CD14-positive monocyte (primary cell): Measurements from ENCODE around the gene CD276. TPM values are rescaled to one million over a fixed set of nuclear protein-coding genes. Genes with fewer than 3 reads are reported as not detected.

ENCODE experiments used
- DNase-seq, 3 donors: peaks; one replicate each; pipeline ENCODE4 v3.0.0-alpha.2; 2011 to 2022
- H2AFZ ChIP-seq: 2 replicates; pipeline ENCODE4 v1.6.0; 2012; ENCODE audit warnings: mild to moderate bottlenecking, low read depth, low read length, inconsistent platforms; ENCODE audit not compliant: insufficient read depth, poor library complexity, severe bottlenecking
- H3K27ac ChIP-seq, 2 donors: 1 replicate in 1 of 2; 2 replicates in 1 of 2; pipeline ENCODE4 v1.5.1; 2012 to 2013; ENCODE audit warnings: low read length in 2 of 2, control low read depth in 1 of 2, inconsistent platforms in 1 of 2, low read depth in 1 of 2, mild to moderate bottlenecking in 1 of 2
- H3K27me3 ChIP-seq, 2 donors: one replicate each; pipeline versions ENCODE4 v1.6.0 to v1.6.1; 2011 to 2013; ENCODE audit warnings: low read length in 2 of 2; ENCODE audit not compliant: control insufficient read depth in 2 of 2, insufficient read depth in 2 of 2
- H3K36me3 ChIP-seq, 2 donors: replicated peaks in 1 of 2; 1 replicate in 1 of 2; 2 replicates in 1 of 2; pipeline versions ENCODE4 v1.5.1 to v1.6.1; 2012 to 2013; ENCODE audit warnings: low read length in 2 of 2, control low read depth in 1 of 2, inconsistent platforms in 1 of 2, mild to moderate bottlenecking in 1 of 2; ENCODE audit not compliant: insufficient read depth in 2 of 2, control insufficient read depth in 1 of 2
- H3K4me1 ChIP-seq, 2 donors: 1 replicate in 1 of 2; 2 replicates in 1 of 2; pipeline versions ENCODE4 v1.5.1 to v1.6.1; 2012 to 2013; ENCODE audit warnings: low read length in 2 of 2, control low read depth in 1 of 2, inconsistent platforms in 1 of 2, mild to moderate bottlenecking in 1 of 2, moderate library complexity in 1 of 2; ENCODE audit not compliant: insufficient read depth in 2 of 2, control insufficient read depth in 1 of 2
- H3K4me2 ChIP-seq: replicated peaks from 2 replicates; pipeline ENCODE3; 2012; ENCODE audit warnings: low read length, moderate library complexity, mild to moderate bottlenecking; ENCODE audit not compliant: poor library complexity, severe bottlenecking; ENCODE audit errors: extremely low read depth
- H3K4me3 ChIP-seq, 3 experiments: fragments of 200-600 bp in 1 of 3; sonication (generic) in 1 of 3; replicated peaks in 1 of 3; 1 replicate in 2 of 3; 2 replicates in 1 of 3; pipeline ENCODE4 v1.5.1; 2011 to 2013; ENCODE audit warnings: low read length in 3 of 3, mild to moderate bottlenecking in 3 of 3, control low read depth in 2 of 3, low read depth in 2 of 3, inconsistent platforms in 1 of 3, moderate library complexity in 1 of 3
- H3K79me2 ChIP-seq: 2 replicates; pipeline ENCODE4 v1.6.0; 2012; ENCODE audit warnings: mild to moderate bottlenecking, control low read depth, inconsistent platforms, low read length, moderate library complexity; ENCODE audit not compliant: insufficient read depth
- H3K9ac ChIP-seq: 2 replicates; pipeline ENCODE4 v1.6.0; 2017; ENCODE audit warnings: low read length, mild to moderate bottlenecking; ENCODE audit not compliant: insufficient read depth, poor library complexity, severe bottlenecking
- H3K9me3 ChIP-seq, 2 donors: replicated peaks in 1 of 2; 1 replicate in 1 of 2; 2 replicates in 1 of 2; pipeline versions ENCODE4 v1.5.1 to v1.6.1; 2012 to 2013; ENCODE audit warnings: low read length in 2 of 2, control low read depth in 1 of 2; ENCODE audit not compliant: control insufficient read depth in 1 of 2, insufficient read depth in 1 of 2
- H4K20me1 ChIP-seq: 2 replicates; pipeline ENCODE4 v1.6.0; 2012; ENCODE audit warnings: mild to moderate bottlenecking, low read length, control low read depth, moderate library complexity; ENCODE audit not compliant: insufficient read depth
- H3K27ac Mint-ChIP-seq, 7 donors: one replicate each; pipeline ENCODE4 v1.8.0; 2020; ENCODE audit warnings: mild to moderate bottlenecking in 7 of 7, mixed read lengths in 7 of 7, moderate library complexity in 6 of 7, inconsistent platforms in 2 of 7
- H3K27me3 Mint-ChIP-seq, 3 donors: one replicate each; pipeline ENCODE4 v1.8.0; 2021 to 2022; ENCODE audit warnings: low read depth in 3 of 3, mild to moderate bottlenecking in 3 of 3, mixed read lengths in 3 of 3, moderate library complexity in 3 of 3, inconsistent platforms in 1 of 3
- H3K36me3 Mint-ChIP-seq, 2 donors: one replicate each; pipeline ENCODE4 v1.8.0; 2020; ENCODE audit warnings: mixed read lengths in 2 of 2, inconsistent platforms in 1 of 2, mild to moderate bottlenecking in 1 of 2
- H3K4me1 Mint-ChIP-seq: one replicate; pipeline ENCODE4 v1.8.0; 2020; ENCODE audit warnings: mild to moderate bottlenecking, mixed read lengths
- H3K4me3 Mint-ChIP-seq, 2 donors: one replicate each; pipeline ENCODE4 v1.8.0; 2020; ENCODE audit warnings: mild to moderate bottlenecking in 2 of 2, mixed read lengths in 2 of 2, moderate library complexity in 1 of 2
- H3K9me3 Mint-ChIP-seq, 7 donors: one replicate each; pipeline ENCODE4 v1.8.0; 2020 to 2022; ENCODE audit warnings: mixed read lengths in 7 of 7, mild to moderate bottlenecking in 6 of 7, moderate library complexity in 6 of 7, inconsistent platforms in 2 of 7
- WGBS: methylation state at CpG from one replicate; pipeline ENCODE4 v1.1.5; 2013; ENCODE audit warnings: missing lambda C conversion rate; ENCODE audit not compliant: insufficient coverage; 5-methylcytosine and 5-hydroxymethylcytosine counted together
- intact Hi-C, 2 donors: fragments of 100-400 bp; cut with micrococcal nuclease; formaldehyde crosslinking; loops; one replicate each; pipeline versions ENCODE4 v1.15.0 to v1.15.1; 2023
- polyA plus RNA-seq, 3 donors: library from polyadenylated mRNA; depleted of rRNA in 1 of 3; unstranded in 2 of 3; stranded (reverse) in 1 of 3; fragments of 300-500 nt in 2 of 3; fragments of >200 nt in 1 of 3; fragmentation: Illumina TruSeq in 2 of 3; gene quantifications; 1 replicate in 2 of 3; 2 replicates in 1 of 3; pipeline ENCODE4 v1.2.3, GENCODE V29; 2012 to 2021
- TF ChIP-seq, protein P1 (sequence below): fragments of 200-600 bp; IDR thresholded peaks from one replicate; pipeline ENCODE4 v1.8.0; 2022; ENCODE audit warnings: antibody characterized with exemption, mild to moderate bottlenecking

CD276 gene
- polyA plus RNA-seq, 3 donors: 0.52 to 0.72 (median 0.64) TPM

DNA sequence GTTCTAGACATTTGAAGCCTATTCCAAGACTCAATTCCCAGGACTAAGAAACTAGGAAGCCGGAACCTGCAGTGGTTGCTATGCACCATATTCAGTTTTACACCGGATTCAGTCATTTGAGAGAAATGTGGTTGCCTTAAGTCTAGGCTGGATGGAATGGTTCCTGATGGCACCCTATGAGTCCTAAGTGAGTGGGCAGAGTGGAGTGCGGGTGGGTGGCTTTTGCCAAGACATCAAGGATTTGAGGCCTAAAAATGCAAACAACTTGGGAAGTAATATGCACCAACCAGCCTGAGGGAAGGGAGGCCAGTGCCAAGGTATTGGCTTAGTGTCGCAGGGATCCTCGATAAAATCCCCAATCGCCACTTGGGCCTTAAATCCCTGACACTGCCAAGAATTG is 4.2 kb upstream of the CD276 start:
- H3K27me3 ChIP-seq: peaks cover 16 to 28% of the 10 kb centered on the region in 2 donors
- Mint-ChIP-seq H3K4me1 (peaks cover 9% of the 10 kb centered on the region), H3K36me3 (peaks cover under 1 to 2% of the 10 kb centered on the region in 2 donors), H3K9me3 (peaks cover 0 to 12% (median 4%) of the 10 kb centered on the region in 7 donors), H3K27ac (no peak overlapping the region), H3K4me3 (no peak overlapping the region), H3K27me3 (peaks cover 40 to 50% (median 43%) of the 10 kb centered on the region in 3 donors)
- H4K20me1 ChIP-seq: no peaks in the 10 kb centered on the region
- no peaks in the 10 kb centered on the region for H3K36me3 ChIP-seq
- H3K4me2 ChIP-seq: no peak overlapping the region
- 95% methylated on average over 3 of the region's 6 CpGs for WGBS
- TF ChIP-seq, protein P1, sequence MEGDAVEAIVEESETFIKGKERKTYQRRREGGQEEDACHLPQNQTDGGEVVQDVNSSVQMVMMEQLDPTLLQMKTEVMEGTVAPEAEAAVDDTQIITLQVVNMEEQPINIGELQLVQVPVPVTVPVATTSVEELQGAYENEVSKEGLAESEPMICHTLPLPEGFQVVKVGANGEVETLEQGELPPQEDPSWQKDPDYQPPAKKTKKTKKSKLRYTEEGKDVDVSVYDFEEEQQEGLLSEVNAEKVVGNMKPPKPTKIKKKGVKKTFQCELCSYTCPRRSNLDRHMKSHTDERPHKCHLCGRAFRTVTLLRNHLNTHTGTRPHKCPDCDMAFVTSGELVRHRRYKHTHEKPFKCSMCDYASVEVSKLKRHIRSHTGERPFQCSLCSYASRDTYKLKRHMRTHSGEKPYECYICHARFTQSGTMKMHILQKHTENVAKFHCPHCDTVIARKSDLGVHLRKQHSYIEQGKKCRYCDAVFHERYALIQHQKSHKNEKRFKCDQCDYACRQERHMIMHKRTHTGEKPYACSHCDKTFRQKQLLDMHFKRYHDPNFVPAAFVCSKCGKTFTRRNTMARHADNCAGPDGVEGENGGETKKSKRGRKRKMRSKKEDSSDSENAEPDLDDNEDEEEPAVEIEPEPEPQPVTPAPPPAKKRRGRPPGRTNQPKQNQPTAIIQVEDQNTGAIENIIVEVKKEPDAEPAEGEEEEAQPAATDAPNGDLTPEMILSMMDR: no peak
- no peak for DNase-seq
- H2AFZ ChIP-seq: no peak overlapping the region
- H3K9ac ChIP-seq: no peak overlapping the region
- intact Hi-C loops: no loop called here
- H3K27ac ChIP-seq: no peak overlapping the region
- no peak overlapping the region for H3K4me3 ChIP-seq
- H3K4me1 ChIP-seq: peaks cover 8 to 10% of the 10 kb centered on the region in 2 donors
- no peaks in the 10 kb centered on the region for H3K79me2 ChIP-seq
- H3K9me3 ChIP-seq: no peaks in the 10 kb centered on the region

DNA sequence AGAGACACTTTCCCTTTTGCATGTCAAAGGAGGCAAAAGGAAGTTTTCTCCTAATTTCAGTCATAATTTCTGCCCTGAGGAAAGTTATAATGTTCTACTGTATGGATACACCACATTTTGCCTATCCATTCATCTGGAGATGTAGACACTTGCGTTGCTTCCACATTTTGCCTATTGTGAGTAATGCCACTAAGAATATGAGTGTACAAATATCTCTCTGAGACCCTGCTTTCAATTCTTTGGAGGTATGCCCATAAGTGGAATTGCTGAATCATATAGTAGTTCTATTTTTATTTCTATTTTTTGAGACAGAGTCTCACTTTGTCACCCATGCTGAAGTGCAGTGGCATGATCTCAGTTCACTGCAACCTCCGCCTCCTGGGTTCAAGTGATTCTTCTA is 3.6 kb upstream of the CD276 start:
- peaks cover 12% of the 10 kb centered on the region for H3K4me1 Mint-ChIP-seq
- intact Hi-C loops: no loop called here
- no peak overlapping the region for H3K27ac ChIP-seq
- WGBS: no CpG with 5 or more reads among the region's 2 CpGs
- H3K9me3 ChIP-seq: no peaks in the 10 kb centered on the region
- H3K27me3 Mint-ChIP-seq: peaks cover 46 to 56% (median 49%) of the 10 kb centered on the region in 3 donors
- no peak for DNase-seq
- H3K36me3 Mint-ChIP-seq: peaks cover 2% of the 10 kb centered on the region in 2 donors
- H3K4me3 Mint-ChIP-seq: no peak overlapping the region
- TF ChIP-seq, protein P1: no peak
- H3K27me3 ChIP-seq: peaks cover 20 to 34% of the 10 kb centered on the region in 2 donors
- no peak overlapping the region for H3K9ac ChIP-seq
- no peak overlapping the region for H2AFZ ChIP-seq
- no peak overlapping the region for H3K27ac Mint-ChIP-seq
- H3K36me3 ChIP-seq: no peaks in the 10 kb centered on the region
- H3K4me1 ChIP-seq: peaks cover 8 to 10% of the 10 kb centered on the region in 2 donors
- no peak overlapping the region for H3K4me3 ChIP-seq
- no peaks in the 10 kb centered on the region for H3K79me2 ChIP-seq
- H4K20me1 ChIP-seq: no peaks in the 10 kb centered on the region
- no peak overlapping the region for H3K4me2 ChIP-seq
- peaks cover 0 to 14% (median 4%) of the 10 kb centered on the region in 7 donors for H3K9me3 Mint-ChIP-seq
